ENCODE results near the gene TMEM184A.
"Not testable (repeated sequence)": the region's sequence is repeated elsewhere in the genome, so short reads cannot be mapped to it uniquely, and the experiment has no call there.

Gene TMEM184A

DNA sequence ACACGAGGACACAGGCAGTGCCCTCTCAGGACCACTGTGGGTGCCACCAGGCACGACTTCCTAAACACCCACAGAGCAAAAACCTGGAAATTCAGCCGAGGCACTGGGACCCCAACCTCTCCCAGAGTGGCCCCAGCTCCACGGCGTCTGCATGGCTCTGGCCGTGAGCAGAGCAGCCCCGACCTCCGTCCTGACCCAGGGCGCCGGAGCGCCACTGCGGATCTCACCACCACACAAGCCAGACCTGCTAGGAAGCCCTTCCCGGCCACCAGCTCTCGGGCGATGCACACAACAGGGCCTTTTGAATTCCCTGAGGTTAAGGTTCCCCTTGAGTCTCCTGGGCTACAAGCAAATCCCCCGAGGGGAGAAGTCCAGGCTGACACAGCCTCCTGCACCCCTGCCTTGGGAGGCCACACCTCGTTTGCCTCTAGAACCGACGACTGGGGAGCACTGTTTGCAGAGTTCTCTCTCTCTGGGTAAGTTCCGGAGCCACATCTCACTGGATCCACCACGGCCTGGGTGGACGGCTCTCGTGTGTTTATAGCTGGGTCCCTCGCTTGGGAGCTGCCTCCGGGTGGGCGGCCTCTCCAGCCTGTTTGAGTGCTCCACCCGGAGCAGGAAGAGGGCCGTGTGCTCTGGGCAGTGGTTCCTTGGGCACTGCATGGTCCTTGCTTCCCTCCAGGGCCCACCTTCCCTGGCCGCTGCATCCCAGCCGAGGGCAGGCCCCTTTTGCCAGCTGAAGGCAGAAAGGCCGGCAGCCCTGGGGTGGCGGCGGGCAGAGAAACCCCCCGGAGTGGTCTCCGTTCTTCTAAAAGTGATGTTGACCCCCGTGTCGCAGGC is 29.4 kb upstream of the TMEM184A start:
- in situ Hi-C loops (cut with HindIII; ENCODE audit: low sequenced_read_pairs) = no loop called here
- no peak for DNase-seq (ENCODE audit: low read depth, low spot score)
- H3K4me3 ChIP-seq (ENCODE audit: low read depth, low read length) = no peak overlapping the region
- TF ChIP-seq, protein P1, sequence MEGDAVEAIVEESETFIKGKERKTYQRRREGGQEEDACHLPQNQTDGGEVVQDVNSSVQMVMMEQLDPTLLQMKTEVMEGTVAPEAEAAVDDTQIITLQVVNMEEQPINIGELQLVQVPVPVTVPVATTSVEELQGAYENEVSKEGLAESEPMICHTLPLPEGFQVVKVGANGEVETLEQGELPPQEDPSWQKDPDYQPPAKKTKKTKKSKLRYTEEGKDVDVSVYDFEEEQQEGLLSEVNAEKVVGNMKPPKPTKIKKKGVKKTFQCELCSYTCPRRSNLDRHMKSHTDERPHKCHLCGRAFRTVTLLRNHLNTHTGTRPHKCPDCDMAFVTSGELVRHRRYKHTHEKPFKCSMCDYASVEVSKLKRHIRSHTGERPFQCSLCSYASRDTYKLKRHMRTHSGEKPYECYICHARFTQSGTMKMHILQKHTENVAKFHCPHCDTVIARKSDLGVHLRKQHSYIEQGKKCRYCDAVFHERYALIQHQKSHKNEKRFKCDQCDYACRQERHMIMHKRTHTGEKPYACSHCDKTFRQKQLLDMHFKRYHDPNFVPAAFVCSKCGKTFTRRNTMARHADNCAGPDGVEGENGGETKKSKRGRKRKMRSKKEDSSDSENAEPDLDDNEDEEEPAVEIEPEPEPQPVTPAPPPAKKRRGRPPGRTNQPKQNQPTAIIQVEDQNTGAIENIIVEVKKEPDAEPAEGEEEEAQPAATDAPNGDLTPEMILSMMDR (IDR thresholded peaks at IDR 0.05; ENCODE audit: low read depth, low read length) = no peak

DNA sequence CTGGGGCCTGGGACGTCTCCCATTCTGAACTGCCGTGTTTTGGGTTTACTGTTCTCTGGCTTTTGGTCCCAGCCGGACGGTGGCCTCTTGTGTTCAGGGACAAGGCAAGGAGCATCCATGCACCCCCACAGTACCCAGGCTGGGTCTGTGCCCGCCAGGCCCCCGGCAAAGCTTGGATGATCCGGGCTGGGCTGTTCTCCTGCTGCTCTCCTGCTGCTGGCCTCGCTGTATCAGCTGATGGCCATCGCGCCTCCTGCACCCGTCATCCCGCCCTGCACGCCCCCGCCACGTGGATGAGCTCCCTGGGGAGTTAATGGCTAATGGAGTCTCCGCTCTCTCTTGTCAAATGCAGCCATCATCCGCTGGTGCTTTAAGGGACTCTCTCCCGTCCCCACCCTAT is 28.7 kb upstream of the TMEM184A start:
- H3K4me3 ChIP-seq (ENCODE audit: low read depth, low read length) = no peak overlapping the region
- no peak for DNase-seq (ENCODE audit: low read depth, low spot score)
- TF ChIP-seq, protein P1 (IDR thresholded peaks at IDR 0.05; ENCODE audit: low read depth, low read length) = no peak
- in situ Hi-C loops (cut with HindIII; ENCODE audit: low sequenced_read_pairs) = no loop called here

DNA sequence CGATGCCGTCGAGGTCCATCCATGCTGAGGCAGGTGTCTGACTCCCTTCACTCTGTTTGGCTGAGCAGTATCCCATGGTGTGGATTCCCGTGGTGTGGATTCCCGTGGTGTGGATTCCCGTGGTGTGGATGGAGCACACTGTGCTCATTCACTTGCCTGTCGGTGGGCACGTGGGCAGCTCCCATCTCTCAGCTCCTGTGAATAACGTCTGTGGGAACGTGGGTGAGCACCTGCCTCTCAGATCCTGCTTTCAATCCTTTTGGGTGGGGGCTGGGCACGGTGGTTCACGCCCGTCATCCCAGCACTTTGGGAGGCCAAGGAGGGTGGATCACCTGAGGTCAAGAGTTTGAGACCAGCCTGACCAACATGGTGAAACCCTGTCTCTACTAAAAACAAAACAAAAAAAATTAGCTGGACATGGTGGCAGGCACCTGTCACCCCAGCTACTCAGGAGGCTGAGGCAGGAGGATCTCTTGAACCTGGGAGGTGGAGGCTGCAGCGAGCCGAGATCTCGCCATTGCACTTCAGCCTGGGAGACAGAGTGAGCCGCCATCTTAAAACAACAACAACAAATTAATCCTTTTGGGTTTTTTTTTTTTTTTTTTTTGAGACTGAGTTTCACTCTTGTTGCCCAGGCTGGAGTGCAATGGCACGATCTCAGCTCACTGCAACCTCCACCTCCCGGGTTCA is 27.4 kb upstream of the TMEM184A start:
- DNase-seq (ENCODE audit: low read depth, low spot score); H3K4me3 ChIP-seq (ENCODE audit: low read depth, low read length); in situ Hi-C loops (cut with HindIII; ENCODE audit: low sequenced_read_pairs): not testable (repeated sequence)

DNA sequence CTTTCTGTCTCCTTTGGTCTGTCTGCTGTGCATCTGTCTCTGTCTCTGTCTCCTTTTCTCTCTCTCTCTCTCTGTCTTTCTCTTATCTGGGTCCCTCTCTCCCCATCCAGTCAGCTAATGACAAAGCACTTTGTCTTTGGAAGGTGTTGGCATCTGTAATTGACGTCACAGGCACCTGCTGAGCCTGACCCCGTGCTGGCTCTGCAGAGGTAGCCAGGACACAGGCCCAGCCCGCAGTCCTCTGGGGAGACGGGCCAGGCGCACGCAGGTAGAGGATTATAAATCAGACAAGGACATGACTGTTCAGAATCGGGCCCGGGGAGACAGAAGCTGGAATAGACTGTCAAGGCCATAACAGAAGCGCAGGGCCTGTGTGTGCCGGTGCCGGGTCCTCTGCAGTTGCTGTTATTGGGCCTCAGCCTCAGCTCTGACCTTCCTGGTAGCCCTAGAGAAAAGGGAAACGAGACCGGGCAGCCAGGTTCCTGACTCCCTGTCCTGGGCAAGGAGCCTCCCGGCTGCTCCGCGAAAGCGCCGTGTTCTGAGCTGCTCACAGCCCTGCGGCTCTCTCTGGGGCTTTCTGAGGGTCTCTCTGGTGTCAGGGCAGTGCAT is 24.5 kb upstream of the TMEM184A start:
- no peak for DNase-seq (ENCODE audit: low read depth, low spot score)
- in situ Hi-C loops (cut with HindIII; ENCODE audit: low sequenced_read_pairs) = no loop called here
- TF ChIP-seq, protein P1 (IDR thresholded peaks at IDR 0.05; ENCODE audit: low read depth, low read length) = no peak
- H3K4me3 ChIP-seq (ENCODE audit: low read depth, low read length) = no peak overlapping the region

DNA sequence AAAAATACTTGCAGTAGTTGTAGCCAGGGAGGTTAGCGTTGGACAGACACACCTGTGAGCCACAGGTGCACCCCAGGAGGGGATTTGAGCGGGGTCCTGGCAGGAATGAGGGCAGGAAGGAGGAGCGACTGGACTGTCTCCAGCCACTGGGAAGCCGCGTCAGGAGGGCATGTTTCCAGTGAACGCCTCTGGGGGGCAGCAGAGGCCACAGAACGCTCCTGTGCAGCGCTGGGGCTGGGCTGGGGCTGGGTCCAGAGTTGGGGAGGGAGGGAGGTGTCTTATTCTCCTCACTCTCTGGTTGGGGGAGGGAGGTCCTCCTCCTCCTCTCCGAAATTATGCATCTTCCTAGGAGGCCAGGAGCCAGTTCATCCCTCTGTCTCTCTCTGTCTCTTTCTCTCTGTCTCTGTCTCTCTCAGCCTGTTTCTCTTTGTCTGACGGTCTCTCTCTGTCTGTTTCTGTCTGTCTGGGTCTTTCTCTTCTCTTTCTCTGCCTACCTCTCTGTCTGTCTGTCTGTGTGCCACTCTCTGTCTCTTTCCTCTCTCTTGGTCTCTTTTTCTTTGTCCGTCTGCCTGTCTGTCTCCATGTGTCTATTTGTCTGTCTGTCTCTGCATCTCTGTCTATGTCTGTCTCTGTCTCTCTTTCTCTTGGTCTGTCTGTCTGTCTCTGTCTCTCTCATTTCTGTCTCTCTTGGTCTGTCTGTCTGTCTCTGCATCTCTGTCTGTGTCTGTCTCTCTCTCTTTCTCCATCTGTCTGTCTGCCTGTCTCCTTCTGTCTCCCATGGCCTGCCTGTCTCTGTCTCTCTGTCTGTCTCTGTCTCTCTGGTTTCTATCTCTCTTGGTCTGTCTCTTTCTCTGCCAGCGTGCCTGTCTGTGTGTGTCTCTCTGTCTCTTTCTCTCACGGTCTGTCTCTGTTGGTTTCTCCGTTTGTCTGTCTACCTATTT is 23.7 kb upstream of the TMEM184A start:
- in situ Hi-C loops (cut with HindIII; ENCODE audit: low sequenced_read_pairs) = no loop called here
- TF ChIP-seq, protein P1 (IDR thresholded peaks at IDR 0.05; ENCODE audit: low read depth, low read length) = peak; percentile 89
- DNase-seq (ENCODE audit: low read depth, low spot score) = peak; percentile 43
- H3K4me3 ChIP-seq (ENCODE audit: low read depth, low read length) = no peak overlapping the region

DNA sequence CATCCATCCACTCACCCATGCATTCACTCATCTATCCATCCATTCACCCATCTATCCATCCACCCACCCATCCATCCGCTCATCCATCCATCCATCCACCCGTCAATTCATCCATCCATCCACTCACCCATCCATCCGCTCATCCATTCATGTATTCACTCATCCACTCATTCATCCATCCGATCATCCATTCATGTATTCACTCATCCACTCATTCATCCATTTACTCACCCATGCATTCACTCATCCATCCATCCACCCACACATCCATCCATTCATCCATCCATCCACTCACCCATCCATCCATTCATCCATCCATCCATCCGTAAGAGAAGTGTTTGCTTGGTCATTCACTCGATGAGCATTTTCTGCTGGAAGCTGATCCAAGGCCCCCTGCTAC is 22.5 kb upstream of the TMEM184A start:
- in situ Hi-C loops (cut with HindIII; ENCODE audit: low sequenced_read_pairs) = no loop called here
- DNase-seq (ENCODE audit: low read depth, low spot score) = no peak
- H3K4me3 ChIP-seq (ENCODE audit: low read depth, low read length) = no peak overlapping the region
- TF ChIP-seq, protein P1 (IDR thresholded peaks at IDR 0.05; ENCODE audit: low read depth, low read length) = no peak
